ENCODE data around the gene RSF1. TPM values are rescaled to one million over a fixed set of nuclear protein-coding genes. Genes with fewer than 3 reads are reported as not detected.

Gene RSF1
- total RNA-seq, 4 donors from 2014 or later: 55.0 to 88.8 (median 65.8) TPM

- Histone ChIP-seq H3K27ac (no peak overlapping the region), H3K36me3 (peaks cover 0 to 4% of the 10 kb centered on the region in 2 donors), H3K27me3 (no peaks in the 10 kb centered on the region), H3K9me3 (no peaks in the 10 kb centered on the region), H3K4me3 (replicated peaks in 1 of 3) (no peak overlapping the region), H3K4me1 (peaks cover 3 to 9% of the 10 kb centered on the region in 2 donors)
- no peak for DNase-seq
- intact Hi-C loops (cut with DNase I): no loop called here
- WGBS, 2 donors: 55 to 63% methylated on average over 3 of the region's 3 CpGs
- TF ChIP-seq CTCF (IDR thresholded peaks at IDR 0.05) (no peak), POLR2A (IDR thresholded peaks at IDR 0.05) (no peak)
These were observed 68.0 kb downstream of the RSF1 start for GRCh38 chr11:77752516-77752915.

- no peak overlapping the region for H3K27ac ChIP-seq
- no peak for DNase-seq
- no peak for TF ChIP-seq CTCF (IDR thresholded peaks at IDR 0.05)
- TF ChIP-seq POLR2A (IDR thresholded peaks at IDR 0.05): no peak
- H3K36me3 ChIP-seq: peaks cover 0 to 4% of the 10 kb centered on the region in 2 donors
- peaks cover 5 to 13% of the 10 kb centered on the region in 2 donors for H3K4me1 ChIP-seq
- no peaks in the 10 kb centered on the region for H3K9me3 ChIP-seq
- WGBS, 2 donors: 96 to 98% methylated on average over 6 of the region's 6 CpGs
- H3K4me3 ChIP-seq (replicated peaks in 1 of 3): no peak overlapping the region
- intact Hi-C loops (cut with DNase I): no loop called here
- H3K27me3 ChIP-seq: no peaks in the 10 kb centered on the region
These were observed 69.9 kb downstream of the RSF1 start for GRCh38 chr11:77750394-77751156.

- DNase-seq: no peak
- Histone ChIP-seq H3K36me3 (no peaks in the 10 kb centered on the region), H3K4me3 (replicated peaks in 1 of 3) (no peak overlapping the region), H3K27ac (no peak overlapping the region), H3K9me3 (no peaks in the 10 kb centered on the region), H3K4me1 (peaks cover 5 to 13% of the 10 kb centered on the region in 2 donors), H3K27me3 (no peaks in the 10 kb centered on the region)
- 78 to 81% methylated on average over 5 of the region's 5 CpGs for WGBS, 2 donors
- intact Hi-C loops (cut with DNase I): no loop called here
- TF ChIP-seq CTCF (IDR thresholded peaks at IDR 0.05) (no peak), POLR2A (IDR thresholded peaks at IDR 0.05) (no peak)
These were observed 71.3 kb downstream of the RSF1 start for GRCh38 chr11:77749232-77749631.

- 63 to 84% methylated on average over 5 of the region's 5 CpGs for WGBS, 2 donors
- no peak overlapping the region for H3K4me3 ChIP-seq (replicated peaks in 1 of 3)
- no peaks in the 10 kb centered on the region for H3K36me3 ChIP-seq
- no peak for DNase-seq
- TF ChIP-seq CTCF (IDR thresholded peaks at IDR 0.05) (no peak), POLR2A (IDR thresholded peaks at IDR 0.05) (no peak)
- H3K4me1 ChIP-seq: peaks cover 5 to 13% of the 10 kb centered on the region in 2 donors
- H3K27ac ChIP-seq: no peak overlapping the region
- intact Hi-C loops (cut with DNase I): no loop called here
- H3K9me3 ChIP-seq: no peaks in the 10 kb centered on the region
- H3K27me3 ChIP-seq: no peaks in the 10 kb centered on the region
These were observed 72.3 kb downstream of the RSF1 start for GRCh38 chr11:77748266-77748665.

GRCh38 chr11:77747381-77747969, 73.0 kb downstream of the RSF1 start:
- no peak overlapping the region for H3K4me3 ChIP-seq (replicated peaks in 1 of 3)
- WGBS, 2 donors: 94 to 96% methylated on average over 3 of the region's 3 CpGs
- H3K27me3 ChIP-seq: no peaks in the 10 kb centered on the region
- DNase-seq: no peak
- H3K27ac ChIP-seq: no peak overlapping the region
- no peaks in the 10 kb centered on the region for H3K36me3 ChIP-seq
- H3K4me1 ChIP-seq: peaks cover 5 to 13% of the 10 kb centered on the region in 2 donors
- H3K9me3 ChIP-seq: no peaks in the 10 kb centered on the region
- no peak for TF ChIP-seq CTCF (IDR thresholded peaks at IDR 0.05)
- TF ChIP-seq POLR2A (IDR thresholded peaks at IDR 0.05): no peak
- intact Hi-C loops (cut with DNase I): no loop called here
